OCI-LY1 (cell line): ENCODE measurements around the gene FUT8.

Source experiments
- H2AFZ ChIP-seq: fragments of 200-600 bp; sonication (generic), shearing (Covaris generic); 2 replicates; pipeline ENCODE4 v1.6.0; 2014; ENCODE audit warnings: antibody characterized with exemption, mild to moderate bottlenecking, low read length
- H3F3A ChIP-seq: fragments of 200-600 bp; sonication (generic), shearing (Covaris generic); 2 replicates; pipeline ENCODE4 v1.6.0; 2014; ENCODE audit warnings: mild to moderate bottlenecking, antibody characterized with exemption, low read length, moderate library complexity; ENCODE audit not compliant: insufficient read depth
- H3K27ac ChIP-seq: fragments of 200-600 bp; sonication (generic); 2 replicates; pipeline ENCODE4 v1.5.1; 2014; ENCODE audit warnings: low read length, mixed run types, mild to moderate bottlenecking, low read depth; ENCODE audit not compliant: poor library complexity, severe bottlenecking
- H3K27me3 ChIP-seq: fragments of 200-600 bp; sonication (generic); 2 replicates; pipeline ENCODE4 v1.6.0; 2014; ENCODE audit warnings: antibody characterized with exemption, mild to moderate bottlenecking, low read length, moderate library complexity; ENCODE audit not compliant: insufficient read depth
- H3K36me3 ChIP-seq: fragments of 200-600 bp; sonication (generic); 2 replicates; pipeline ENCODE4 v1.6.1; 2014; ENCODE audit warnings: mild to moderate bottlenecking, antibody characterized with exemption, low read length, moderate library complexity, mixed read lengths; ENCODE audit not compliant: insufficient read depth
- H3K4me1 ChIP-seq: fragments of 200-600 bp; sonication (generic); 2 replicates; pipeline ENCODE4 v1.5.1; 2014; ENCODE audit warnings: mild to moderate bottlenecking, low read length, moderate library complexity; ENCODE audit not compliant: insufficient read depth, severe bottlenecking
- H3K4me2 ChIP-seq: fragments of 200-600 bp; sonication (generic), shearing (Covaris generic); 2 replicates; pipeline ENCODE4 v1.6.1; 2014; ENCODE audit warnings: low read length
- H3K4me3 ChIP-seq: fragments of 200-600 bp; sonication (generic); 2 replicates; pipeline ENCODE4 v1.5.1; 2014; ENCODE audit warnings: low read length, low read depth, mild to moderate bottlenecking, mixed read lengths; ENCODE audit not compliant: poor library complexity, severe bottlenecking
- H3K79me2 ChIP-seq: fragments of 200-600 bp; shearing (Covaris generic); 2 replicates; pipeline ENCODE4 v1.6.1; 2016; ENCODE audit warnings: mixed run types, low read length, mixed read lengths; ENCODE audit not compliant: insufficient read depth
- H3K9ac ChIP-seq: fragments of 200-600 bp; sonication (generic), shearing (Covaris generic); 2 replicates; pipeline ENCODE4 v1.6.1; 2014; ENCODE audit warnings: mild to moderate bottlenecking, low read length, mixed read lengths
- H3K9me2 ChIP-seq: fragments of 200-600 bp; sonication (generic), shearing (Covaris generic); 2 replicates; pipeline ENCODE4 v1.6.1; 2014; ENCODE audit warnings: low read depth, mild to moderate bottlenecking, low read length, mixed read lengths
- H3K9me3 ChIP-seq: fragments of 200-600 bp; shearing (Covaris generic); 2 replicates; pipeline ENCODE4 v1.6.1; 2014; ENCODE audit warnings: low read length, mixed read lengths
- H4K20me1 ChIP-seq: fragments of 200-600 bp; sonication (generic), shearing (Covaris generic); 2 replicates; pipeline ENCODE4 v1.6.0; 2016; ENCODE audit warnings: mild to moderate bottlenecking, low read length; ENCODE audit not compliant: insufficient read depth
- EZH2 ChIP-seq: fragments of 200-600 bp; sonication (generic), shearing (Covaris generic); IDR thresholded peaks from 2 replicates; pipeline ENCODE4 v1.8.0; 2017; ENCODE audit warnings: borderline replicate concordance, mixed run types, mild to moderate bottlenecking, antibody characterized with exemption, low read length, moderate library complexity, mixed read lengths
- TF ChIP-seq, protein P1 (sequence below): fragments of 200-600 bp; sonication (generic), shearing (Covaris generic); IDR thresholded peaks from 2 replicates; pipeline ENCODE4 v1.5.1; 2017; ENCODE audit warnings: mild to moderate bottlenecking, antibody characterized with exemption, low read length, moderate library complexity, mixed read lengths

FUT8 gene

GRCh38 chr14:65769151-65769550, 356.6 kb downstream of the FUT8 start:
- H3K79me2 ChIP-seq = no peaks in the 10 kb centered on the region
- H4K20me1 ChIP-seq = no peaks in the 10 kb centered on the region
- H3K9me3 ChIP-seq = no peaks in the 10 kb centered on the region
- H3K4me1 ChIP-seq = no peaks in the 10 kb centered on the region
- H3F3A ChIP-seq = no peaks in the 10 kb centered on the region
- no peaks in the 10 kb centered on the region for H3K9me2 ChIP-seq
- H3K4me2 ChIP-seq = no peak overlapping the region
- no peaks in the 10 kb centered on the region for H3K36me3 ChIP-seq
- no peak overlapping the region for H2AFZ ChIP-seq
- H3K27me3 ChIP-seq = no peaks in the 10 kb centered on the region
- H3K27ac ChIP-seq = no peak overlapping the region
- no peak overlapping the region for H3K9ac ChIP-seq
- TF ChIP-seq, protein P1, sequence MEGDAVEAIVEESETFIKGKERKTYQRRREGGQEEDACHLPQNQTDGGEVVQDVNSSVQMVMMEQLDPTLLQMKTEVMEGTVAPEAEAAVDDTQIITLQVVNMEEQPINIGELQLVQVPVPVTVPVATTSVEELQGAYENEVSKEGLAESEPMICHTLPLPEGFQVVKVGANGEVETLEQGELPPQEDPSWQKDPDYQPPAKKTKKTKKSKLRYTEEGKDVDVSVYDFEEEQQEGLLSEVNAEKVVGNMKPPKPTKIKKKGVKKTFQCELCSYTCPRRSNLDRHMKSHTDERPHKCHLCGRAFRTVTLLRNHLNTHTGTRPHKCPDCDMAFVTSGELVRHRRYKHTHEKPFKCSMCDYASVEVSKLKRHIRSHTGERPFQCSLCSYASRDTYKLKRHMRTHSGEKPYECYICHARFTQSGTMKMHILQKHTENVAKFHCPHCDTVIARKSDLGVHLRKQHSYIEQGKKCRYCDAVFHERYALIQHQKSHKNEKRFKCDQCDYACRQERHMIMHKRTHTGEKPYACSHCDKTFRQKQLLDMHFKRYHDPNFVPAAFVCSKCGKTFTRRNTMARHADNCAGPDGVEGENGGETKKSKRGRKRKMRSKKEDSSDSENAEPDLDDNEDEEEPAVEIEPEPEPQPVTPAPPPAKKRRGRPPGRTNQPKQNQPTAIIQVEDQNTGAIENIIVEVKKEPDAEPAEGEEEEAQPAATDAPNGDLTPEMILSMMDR = no peak
- TF ChIP-seq EZH2 = no peak
- no peak overlapping the region for H3K4me3 ChIP-seq

GRCh38 chr14:65770681-65771080, 358.2 kb downstream of the FUT8 start:
- Histone ChIP-seq H3K4me3 (no peak overlapping the region), H3K79me2 (no peaks in the 10 kb centered on the region), H3K9me3 (no peaks in the 10 kb centered on the region), H3K4me2 (no peak overlapping the region), H3K9me2 (no peaks in the 10 kb centered on the region), H2AFZ (no peak overlapping the region), H4K20me1 (no peaks in the 10 kb centered on the region), H3K4me1 (no peaks in the 10 kb centered on the region), H3K9ac (no peak overlapping the region), H3K36me3 (no peaks in the 10 kb centered on the region), H3K27ac (no peak overlapping the region), H3K27me3 (no peaks in the 10 kb centered on the region), H3F3A (no peaks in the 10 kb centered on the region)
- TF ChIP-seq, protein P1 = no peak
- TF ChIP-seq EZH2 = no peak

- Histone ChIP-seq H3K27me3 (no peaks in the 10 kb centered on the region; the same call in 1 of the 2 replicates), H3K4me1 (no peaks in the 10 kb centered on the region), H4K20me1 (no peaks in the 10 kb centered on the region), H3K9me2 (no peaks in the 10 kb centered on the region), H3K4me2 (no peak overlapping the region), H3K27ac (no peak overlapping the region), H3F3A (no peaks in the 10 kb centered on the region), H2AFZ (no peak overlapping the region), H3K79me2 (no peaks in the 10 kb centered on the region), H3K9me3 (no peaks in the 10 kb centered on the region), H3K9ac (no peak overlapping the region), H3K36me3 (no peaks in the 10 kb centered on the region), H3K4me3 (no peak overlapping the region)
- no peak for TF ChIP-seq EZH2
- TF ChIP-seq, protein P1 = no peak
Measured at GRCh38 chr14:65771271-65771670, 358.7 kb downstream of the FUT8 start.
